A549 (cell line): ENCODE data around the gene RPS16. TPM values are rescaled to one million over a fixed set of nuclear protein-coding genes. Genes with fewer than 3 reads are reported as not detected.

Experiments
- ATAC-seq, 2 experiments: fragments of 200-7000 bp in 1 of 2; fragments of >200 bp in 1 of 2; cut with Nextera tagmentation in 1 of 2; cut with Tn5 transposase in 1 of 2; 3 replicates each; pipeline versions ENCODE4 v1.8.0 to v1.9.1; 2018 to 2020; ENCODE audit warnings: mild to moderate bottlenecking in 1 of 2, moderate library complexity in 1 of 2
- CTCF ChIA-PET: fragments of 300-600 bp; sonication (Branson Sonifier 250); formaldehyde crosslinking; extraction: SDS; loops from one replicate; lab custom pipeline; 2021; ENCODE audit warnings: antibody characterized with exemption, inconsistent platforms; lab: Yijun Ruan, JAX
- POLR2A ChIA-PET: fragments of 350-600 bp; formaldehyde crosslinking; extraction: SDS; loops from one replicate; lab custom pipeline; 2021; ENCODE audit warnings: antibody characterized with exemption, inconsistent platforms; lab: Yijun Ruan, JAX
- DNase-seq, 2 experiments: peaks; one replicate each; pipeline versions ENCODE4 v3.0.0 to v3.0.0-alpha.2; 2011 to 2016; ENCODE audit warnings: low read depth in 1 of 2, low spot score in 1 of 2
- FAIRE-seq: peaks from 2 replicates; lab custom pipeline; 2011; peaks lifted over from hg19 to GRCh38; lab: Jason Lieb, UNC
- H3K27ac ChIP-seq, 2 experiments: fragments of >200 bp; sonication (Bioruptor Twin); formaldehyde crosslinking; 3 replicates each; pipeline ENCODE4 v1.5.1; 2016 to 2017
- H3K4me1 ChIP-seq: fragments of >200 bp; sonication (Bioruptor Twin); formaldehyde crosslinking; 3 replicates; pipeline ENCODE4 v1.6.1; 2016
- H3K4me2 ChIP-seq: fragments of >200 bp; sonication (Bioruptor Twin); formaldehyde crosslinking; 3 replicates; pipeline ENCODE4 v1.6.1; 2016
- H3K4me3 ChIP-seq: fragments of >200 bp; sonication (Bioruptor Twin); formaldehyde crosslinking; 3 replicates; pipeline ENCODE4 v1.5.1; 2016
- H3K9me3 ChIP-seq: fragments of >200 bp; sonication (Bioruptor Twin); formaldehyde crosslinking; 3 replicates; pipeline ENCODE4 v1.6.1; 2016
- BHLHE40 ChIP-seq: IDR thresholded peaks from 2 replicates; pipeline ENCODE4 v1.6.1; 2012; ENCODE audit warnings: low read depth, low read length, inconsistent platforms
- CBX2 ChIP-seq: fragments of 200-600 bp; sonication (generic); IDR thresholded peaks from 2 replicates; pipeline ENCODE4 v1.6.1; 2016; ENCODE audit warnings: low read depth, mild to moderate bottlenecking, borderline replicate concordance
- CHD4 ChIP-seq: fragments of 200-600 bp; sonication (generic); IDR thresholded peaks from 2 replicates; pipeline ENCODE4 v1.6.1; 2016; ENCODE audit warnings: antibody characterized with exemption, mild to moderate bottlenecking, borderline replicate concordance
- EHF ChIP-seq: fragments of 250-450 bp; sonication (Bioruptor Pico); IDR thresholded peaks from 2 replicates; pipeline ENCODE4 v1.5.0; 2020; ENCODE audit warnings: mild to moderate bottlenecking
- EHMT2 ChIP-seq: fragments of 200-600 bp; sonication (generic); IDR thresholded peaks from 2 replicates; pipeline ENCODE4 v1.6.1; 2016; ENCODE audit warnings: antibody characterized with exemption, low read depth, mild to moderate bottlenecking, moderate library complexity
- ELK1 ChIP-seq: fragments of 150-350 bp; IDR thresholded peaks from 2 replicates; pipeline ENCODE4 v1.6.1; 2014; ENCODE audit warnings: low read depth, mild to moderate bottlenecking, low read length
- EP300 ChIP-seq, 2 experiments: fragments of >200 bp; sonication (Bioruptor Twin); formaldehyde crosslinking; IDR thresholded peaks; 2 replicates in 1 of 2; 3 replicates in 1 of 2; pipeline ENCODE4 v1.6.1; 2016 to 2017
- FOSB ChIP-seq: fragments of 250-450 bp; sonication (Bioruptor Pico); IDR thresholded peaks from 2 replicates; pipeline ENCODE4 v1.5.0; 2020; ENCODE audit warnings: mild to moderate bottlenecking, moderate library complexity
- FOXS1 ChIP-seq: fragments of 250-450 bp; sonication (Bioruptor Pico); IDR thresholded peaks from 2 replicates; pipeline ENCODE4 v1.5.0; 2020; ENCODE audit warnings: mild to moderate bottlenecking, moderate library complexity
- HOXB5 ChIP-seq: fragments of 250-450 bp; sonication (Bioruptor Pico); IDR thresholded peaks from 2 replicates; pipeline ENCODE4 v1.5.0; 2020; ENCODE audit warnings: mild to moderate bottlenecking, moderate library complexity
- KDM1A ChIP-seq: fragments of 200-600 bp; sonication (generic); IDR thresholded peaks from 2 replicates; pipeline ENCODE4 v1.6.1; 2016; ENCODE audit warnings: low read depth, mild to moderate bottlenecking
- KDM5A ChIP-seq: fragments of 200-600 bp; sonication (generic); IDR thresholded peaks from 2 replicates; pipeline ENCODE4 v1.6.1; 2016; ENCODE audit warnings: antibody characterized with exemption, mild to moderate bottlenecking
- MAX ChIP-seq: IDR thresholded peaks from 2 replicates; pipeline ENCODE4 v1.6.1; 2012
- MAZ ChIP-seq: fragments of 150-350 bp; IDR thresholded peaks from 2 replicates; pipeline ENCODE4 v1.6.1; 2014; ENCODE audit warnings: antibody characterized with exemption, low read depth, low read length, borderline replicate concordance
- MYC ChIP-seq: IDR thresholded peaks from 2 replicates; pipeline ENCODE4 v1.6.1; 2012; ENCODE audit warnings: mild to moderate bottlenecking, inconsistent platforms, low read length, improper control_type of control experiment, borderline replicate concordance
- NFE2L2 ChIP-seq: fragments of 150-350 bp; conservative IDR thresholded peaks from 2 replicates; pipeline ENCODE4 v1.6.1; 2014; ENCODE audit warnings: low read length
- NPAS2 ChIP-seq: fragments of 250-450 bp; sonication (Bioruptor Pico); IDR thresholded peaks from 2 replicates; pipeline ENCODE4 v1.8.0; 2022; ENCODE audit warnings: mild to moderate bottlenecking, moderate library complexity, borderline replicate concordance
- POLR2AphosphoS2 ChIP-seq: conservative IDR thresholded peaks from 2 replicates; pipeline ENCODE4 v1.6.1; 2012; ENCODE audit warnings: low read length, improper control_type of control experiment, inconsistent platforms
- RAD21 ChIP-seq, 2 experiments: fragments of >200 bp in 1 of 2; sonication (Bioruptor Twin) in 1 of 2; formaldehyde crosslinking in 1 of 2; IDR thresholded peaks in 1 of 2; conservative IDR thresholded peaks in 1 of 2; 2 replicates in 1 of 2; 3 replicates in 1 of 2; pipeline ENCODE4 v1.6.1; 2012 to 2018; ENCODE audit warnings: inconsistent platforms in 1 of 2
- RARB ChIP-seq: fragments of 250-450 bp; sonication (Bioruptor Pico); IDR thresholded peaks from 2 replicates; pipeline ENCODE4 v1.8.0; 2021; ENCODE audit warnings: mild to moderate bottlenecking, moderate library complexity
- RCOR1 ChIP-seq: fragments of 150-350 bp; IDR thresholded peaks from 2 replicates; pipeline ENCODE4 v1.6.1; 2014; ENCODE audit warnings: antibody characterized with exemption, low read length, low read depth
- SMC3 ChIP-seq: fragments of >200 bp; sonication (Bioruptor Twin); formaldehyde crosslinking; IDR thresholded peaks from 3 replicates; pipeline ENCODE4 v1.6.1; 2018; ENCODE audit warnings: inconsistent platforms
- SREBF2 ChIP-seq: fragments of 450-650 bp; IDR thresholded peaks from 2 replicates; pipeline ENCODE4 v1.6.1; 2014; ENCODE audit warnings: mild to moderate bottlenecking, moderate library complexity
- TFCP2L1 ChIP-seq: fragments of 250-450 bp; sonication (Bioruptor Pico); IDR thresholded peaks from 2 replicates; pipeline ENCODE4 v1.5.0; 2021; ENCODE audit warnings: mild to moderate bottlenecking
- ZC3H11A ChIP-seq: fragments of 450-650 bp; IDR thresholded peaks from 2 replicates; pipeline ENCODE4 v1.6.1; 2014; ENCODE audit warnings: antibody characterized with exemption, mild to moderate bottlenecking
- WGBS: methylation state at CpG from one replicate; pipeline ENCODE4 v1.1.6; 2017; ENCODE audit errors: missing lambda C conversion rate; 5-methylcytosine and 5-hydroxymethylcytosine counted together
- polyA plus RNA-seq, 4 experiments: library from polyadenylated mRNA; depleted of rRNA in 3 of 4; stranded (reverse); fragments of >200 nt; fragmentation: RNase III in 1 of 4; extraction: RNeasy Plus Mini Kit Qiagen cat#74134 plus additional on column Dnase treatment in 1 of 4; gene quantifications; 2 replicates in 3 of 4; 3 replicates in 1 of 4; pipeline ENCODE4 v1.2.3, GENCODE V29; 2011 to 2017
- TF ChIP-seq, protein P1 (sequence below): fragments of >200 bp; sonication (Bioruptor Twin); formaldehyde crosslinking; IDR thresholded peaks from 3 replicates; pipeline ENCODE4 v1.5.1; 2016
- TF ChIP-seq, protein P2 (sequence below): fragments of 250-450 bp; sonication (Bioruptor Pico); IDR thresholded peaks from 2 replicates; pipeline ENCODE4 v1.5.0; 2020; ENCODE audit warnings: low read depth, mild to moderate bottlenecking, moderate library complexity

Gene RPS16
- polyA plus RNA-seq, 2 of the 4 experiments (the other 2 are of a cell fraction), result 4,348 to 4,855 TPM

- POLR2A ChIA-PET, result no interaction called here
- TF ChIP-seq KDM5A (no peak), POLR2AphosphoS2 (peak; percentile 74; the same call in 1 of the 2 replicates), FOSB (0 out of 2 replicates have a peak, but pooled peaks have one; percentile 11), TFCP2L1 (CRISPR knock-in tag) (no peak), NFE2L2 (no peak)
- TF ChIP-seq, protein P1, sequence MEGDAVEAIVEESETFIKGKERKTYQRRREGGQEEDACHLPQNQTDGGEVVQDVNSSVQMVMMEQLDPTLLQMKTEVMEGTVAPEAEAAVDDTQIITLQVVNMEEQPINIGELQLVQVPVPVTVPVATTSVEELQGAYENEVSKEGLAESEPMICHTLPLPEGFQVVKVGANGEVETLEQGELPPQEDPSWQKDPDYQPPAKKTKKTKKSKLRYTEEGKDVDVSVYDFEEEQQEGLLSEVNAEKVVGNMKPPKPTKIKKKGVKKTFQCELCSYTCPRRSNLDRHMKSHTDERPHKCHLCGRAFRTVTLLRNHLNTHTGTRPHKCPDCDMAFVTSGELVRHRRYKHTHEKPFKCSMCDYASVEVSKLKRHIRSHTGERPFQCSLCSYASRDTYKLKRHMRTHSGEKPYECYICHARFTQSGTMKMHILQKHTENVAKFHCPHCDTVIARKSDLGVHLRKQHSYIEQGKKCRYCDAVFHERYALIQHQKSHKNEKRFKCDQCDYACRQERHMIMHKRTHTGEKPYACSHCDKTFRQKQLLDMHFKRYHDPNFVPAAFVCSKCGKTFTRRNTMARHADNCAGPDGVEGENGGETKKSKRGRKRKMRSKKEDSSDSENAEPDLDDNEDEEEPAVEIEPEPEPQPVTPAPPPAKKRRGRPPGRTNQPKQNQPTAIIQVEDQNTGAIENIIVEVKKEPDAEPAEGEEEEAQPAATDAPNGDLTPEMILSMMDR, result no peak
- TF ChIP-seq, all 56 proteins: peak for 2
- peak; percentile 18 for FAIRE-seq
- 80% methylated on average over 13 of the region's 13 CpGs for WGBS
- Histone ChIP-seq H3K4me3 (peak overlapping the region; percentile 68), H3K27ac (peak overlapping the region; percentile 89 to 90), H3K4me1 (peaks cover 15% of the 10 kb centered on the region; the same call in 2 of the 3 replicates), H3K9me3 (no peaks in the 10 kb centered on the region), H3K4me2 (peak overlapping the region; percentile 91)
- CTCF ChIA-PET, result interaction anchor here (1.4 to 21.4 kb wide), 8 partner anchors 8 to 143 kb away, joined by 3 to 457 read pairs (median 14); partner anchors contain the start of genes EID2B, PLEKHG2 and RPS16
- no peak for DNase-seq
- ATAC-seq, result no peak
These were observed 45.9 kb downstream of the RPS16 start for GRCh38 chr19:39389631-39390414.

- CTCF ChIA-PET, result interaction anchor here (1.1 to 21.4 kb wide), 7 partner anchors 9 to 61 kb away, joined by 3 to 457 read pairs (median 12); partner anchors contain the start of genes PLEKHG2 and RPS16
These were observed 47.1 kb downstream of the RPS16 start for GRCh38 chr19:39388657-39389056.

GRCh38 chr19:39386557-39386956 is 49.2 kb downstream of the RPS16 start:
- H3K4me2 ChIP-seq, result no peak overlapping the region
- no peaks in the 10 kb centered on the region for H3K9me3 ChIP-seq
- POLR2A ChIA-PET, result no interaction called here
- H3K27ac ChIP-seq, result no peak overlapping the region
- ATAC-seq (no peak), FAIRE-seq (no peak), DNase-seq (no peak)
- CTCF ChIA-PET, result interaction anchor here (1.2 to 5.4 kb wide), 6 partner anchors 8 to 456 kb away, joined by 3 to 50 read pairs (median 4); partner anchors contain the start of genes MRPS12, PLEKHG2 and SARS2
- H3K4me1 ChIP-seq, result peaks cover 8% of the 10 kb centered on the region; the same call in 2 of the 3 replicates
- WGBS, result 92% methylated on average over 7 of the region's 7 CpGs
- TF ChIP-seq BHLHE40, result no peak
- no peak for TF ChIP-seq MAZ
- no peak for TF ChIP-seq MAX
- TF ChIP-seq MYC, result no peak
- TF ChIP-seq, protein P2, sequence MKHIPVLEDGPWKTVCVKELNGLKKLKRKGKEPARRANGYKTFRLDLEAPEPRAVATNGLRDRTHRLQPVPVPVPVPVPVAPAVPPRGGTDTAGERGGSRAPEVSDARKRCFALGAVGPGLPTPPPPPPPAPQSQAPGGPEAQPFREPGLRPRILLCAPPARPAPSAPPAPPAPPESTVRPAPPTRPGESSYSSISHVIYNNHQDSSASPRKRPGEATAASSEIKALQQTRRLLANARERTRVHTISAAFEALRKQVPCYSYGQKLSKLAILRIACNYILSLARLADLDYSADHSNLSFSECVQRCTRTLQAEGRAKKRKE (CRISPR knock-in tag), result no peak
- TF ChIP-seq NPAS2, result no peak
- no peak for TF ChIP-seq ZC3H11A
- TF ChIP-seq TFCP2L1 (CRISPR knock-in tag), result no peak
- no peak for TF ChIP-seq CHD4
- no peak for TF ChIP-seq EHMT2
- TF ChIP-seq RARB (CRISPR knock-in tag), result no peak
- no peak for TF ChIP-seq KDM1A
- no peak for TF ChIP-seq HOXB5 (CRISPR knock-in tag)
- no peak for TF ChIP-seq KDM5A
- no peak for TF ChIP-seq RAD21 (conservative IDR thresholded peaks at IDR 0.05 in 1 of 2, IDR thresholded peaks at IDR 0.05 in 1 of 2)
- no peak for TF ChIP-seq SREBF2
- TF ChIP-seq EHF (CRISPR knock-in tag), result no peak
- no peak for TF ChIP-seq RCOR1
- H3K4me3 ChIP-seq, result no peak overlapping the region

More at GRCh38 chr19:39388657-39389056, 47.1 kb downstream of the RPS16 start:
- DNase-seq (no peak), ATAC-seq (no peak), FAIRE-seq (peak; percentile 18)
- no peak for TF ChIP-seq CBX2
- no peak for TF ChIP-seq ELK1
- TF ChIP-seq POLR2AphosphoS2, result no peak
- TF ChIP-seq SMC3, result no peak
- no peak for TF ChIP-seq EP300 (IDR thresholded peaks at IDR 0.05)
- TF ChIP-seq FOXS1, result no peak
- TF ChIP-seq TFCP2L1 (CRISPR knock-in tag), result 0 out of 2 replicates have a peak, but pooled peaks have one; percentile 20
- H3K4me2 ChIP-seq, result no peak overlapping the region
- POLR2A ChIA-PET, result no interaction called here
- no peaks in the 10 kb centered on the region for H3K9me3 ChIP-seq
- H3K4me3 ChIP-seq, result no peak overlapping the region
- peaks cover 15% of the 10 kb centered on the region; the same call in 2 of the 3 replicates for H3K4me1 ChIP-seq
- WGBS, result 90% methylated on average over 5 of the region's 5 CpGs
- no peak overlapping the region for H3K27ac ChIP-seq
